Stimulated activated CD4-positive, alpha-beta T cell treated with anti-CD3 and anti-CD28 coated beads, Interleukin-15, amount 100 ng/mL, for 1 hour (primary cell): ENCODE data around the gene LMAN2L.

ENCODE experiments used
- DNase-seq, 2 donors: peaks; one replicate each; pipeline ENCODE4 v3.0.0-alpha.2; 2020; ENCODE audit warnings: low read depth in 1 of 2, low spot score in 1 of 2

LMAN2L gene

DNA sequence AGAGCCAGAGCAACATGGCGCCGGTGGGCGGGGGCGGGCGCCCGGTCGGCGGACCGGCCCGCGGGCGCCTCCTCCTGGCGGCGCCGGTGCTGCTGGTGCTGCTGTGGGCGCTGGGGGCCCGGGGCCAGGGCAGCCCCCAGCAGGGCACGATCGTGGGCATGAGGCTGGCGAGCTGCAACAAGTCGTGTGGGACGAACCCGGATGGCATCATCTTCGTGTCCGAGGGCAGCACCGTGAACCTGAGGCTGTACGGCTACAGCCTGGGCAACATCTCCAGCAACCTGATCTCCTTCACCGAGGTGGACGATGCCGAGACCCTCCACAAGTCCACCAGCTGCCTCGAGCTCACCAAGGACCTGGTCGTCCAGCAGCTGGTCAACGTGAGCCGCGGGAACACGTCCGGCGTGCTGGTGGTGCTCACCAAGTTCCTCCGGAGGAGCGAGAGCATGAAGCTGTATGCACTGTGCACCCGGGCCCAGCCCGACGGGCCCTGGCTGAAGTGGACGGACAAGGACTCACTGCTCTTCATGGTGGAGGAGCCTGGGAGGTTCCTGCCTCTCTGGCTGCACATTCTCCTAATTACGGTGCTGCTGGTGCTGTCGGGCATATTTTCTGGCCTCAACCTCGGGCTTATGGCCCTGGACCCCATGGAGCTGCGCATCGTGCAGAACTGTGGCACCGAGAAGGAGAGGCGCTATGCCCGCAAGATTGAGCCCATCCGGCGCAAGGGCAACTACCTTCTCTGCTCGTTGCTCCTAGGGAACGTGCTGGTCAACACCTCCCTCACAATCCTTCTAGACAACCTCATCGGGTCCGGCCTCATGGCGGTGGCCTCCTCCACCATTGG is 21.3 kb upstream of the LMAN2L start:
- peak in 1 of 2 donors; percentile 69 for DNase-seq

DNA sequence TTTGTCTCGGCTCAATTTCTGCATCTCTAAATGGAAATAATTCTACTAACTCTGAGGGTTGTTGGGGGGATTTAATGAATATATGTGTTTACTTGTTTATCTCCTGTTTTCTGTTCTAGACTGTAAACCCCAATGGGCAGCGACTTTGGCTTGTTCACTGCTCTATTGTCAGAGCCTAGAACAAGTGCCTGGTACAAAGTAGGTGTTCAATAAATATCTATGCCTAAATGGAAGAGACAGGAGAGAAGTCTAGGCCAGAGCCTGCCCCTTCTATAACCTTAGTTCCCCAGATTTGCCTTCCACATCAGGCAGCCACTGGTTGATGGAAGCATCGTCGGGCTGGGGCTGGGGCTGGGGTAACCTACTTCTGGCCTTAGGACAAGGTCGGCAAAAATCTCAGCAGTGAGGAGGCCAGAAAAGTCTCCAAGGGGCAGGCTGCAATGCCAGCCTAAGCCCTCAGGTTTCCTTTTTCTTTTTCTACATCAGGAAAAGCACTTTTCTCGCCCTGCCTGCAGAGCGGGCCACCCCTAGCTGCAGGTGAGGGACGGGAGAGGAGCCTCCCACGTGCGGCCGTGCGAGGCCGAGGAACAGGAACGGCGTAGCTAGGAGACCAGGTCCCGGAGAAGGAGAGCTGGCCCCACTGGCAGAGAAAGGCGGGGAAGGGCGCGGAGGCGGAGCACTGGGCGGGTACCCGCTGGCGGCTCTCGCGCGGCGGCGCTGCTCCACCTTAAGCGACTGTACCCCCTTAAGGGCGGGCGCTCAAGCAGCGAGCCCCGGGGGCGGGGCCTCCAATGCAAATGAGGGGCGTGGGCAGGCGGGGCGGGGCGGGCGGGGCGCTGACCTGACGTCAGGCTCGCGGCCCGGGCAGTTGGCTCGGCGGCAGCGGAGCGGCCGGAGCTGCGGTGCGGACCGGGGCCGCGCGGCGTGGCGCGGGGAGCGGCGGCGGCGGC is 20.4 kb upstream of the LMAN2L start, which contains the start of gene CNNM4:
Gene CNNM4, plus strand, starts transcription at position 867 of the 950 bp plus-strand sequence. CDS start 98 bp downstream, outside the sequence.
- DNase-seq = peak; percentile 82

DNA sequence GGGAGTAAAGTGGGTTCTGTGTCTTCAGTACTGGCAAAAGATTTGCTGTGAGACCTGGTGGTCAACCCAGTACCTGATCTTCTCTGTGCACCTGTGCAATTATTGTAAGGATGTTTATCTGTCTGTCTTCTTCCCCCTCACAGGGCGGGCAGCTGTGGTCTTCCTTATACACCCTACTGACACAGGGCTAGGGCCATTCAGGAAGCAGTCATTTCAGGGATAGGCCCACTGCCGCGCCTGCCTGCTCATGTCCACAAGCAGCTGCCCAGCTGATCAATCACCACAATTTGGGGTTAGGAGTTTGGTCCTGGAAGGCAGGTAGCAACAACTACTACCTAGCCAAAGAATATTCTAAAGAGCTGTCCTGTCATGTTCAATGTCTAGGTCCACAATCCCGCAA is 19.7 kb upstream of the LMAN2L start:
- DNase-seq = no peak

DNA sequence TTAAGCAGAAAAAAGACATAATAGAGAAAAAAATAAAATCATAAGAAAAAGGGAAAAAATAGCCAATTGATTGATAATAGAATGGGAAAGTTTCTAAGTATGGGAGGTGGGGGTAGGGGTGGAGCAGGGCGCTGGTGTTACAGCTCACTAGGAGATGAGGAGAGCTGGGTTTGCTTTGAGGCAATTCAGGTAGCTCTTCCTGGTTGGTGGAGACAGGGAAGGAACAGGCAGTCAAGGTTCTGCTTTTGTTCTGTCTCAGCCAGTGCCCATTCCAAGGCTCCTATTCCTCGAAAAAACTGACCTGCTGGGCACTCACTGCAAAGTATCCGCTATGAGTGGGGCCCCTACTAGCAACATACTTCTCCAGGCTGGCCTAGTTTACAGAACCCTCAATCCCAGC is 19.1 kb upstream of the LMAN2L start:
- DNase-seq = no peak

DNA sequence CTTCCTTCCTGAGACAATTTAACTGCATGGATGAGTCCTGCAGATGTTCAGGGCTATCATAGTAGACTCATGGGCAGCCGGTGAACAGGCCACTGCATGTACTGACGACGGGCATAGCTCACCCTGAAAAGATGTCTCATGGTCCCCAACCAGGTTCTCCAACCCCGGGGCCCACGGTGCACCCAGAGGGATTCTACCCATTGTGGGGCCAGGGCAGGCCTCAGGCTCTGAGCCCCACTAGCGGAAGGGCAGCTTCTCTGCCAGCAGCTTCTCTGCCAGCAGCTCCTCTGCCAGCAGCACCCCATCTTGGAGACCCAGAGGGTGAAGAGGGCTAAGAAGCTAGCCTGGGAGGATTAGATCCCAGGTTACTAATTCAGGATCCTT is 17.6 kb upstream of the LMAN2L start:
- no peak for DNase-seq

DNA sequence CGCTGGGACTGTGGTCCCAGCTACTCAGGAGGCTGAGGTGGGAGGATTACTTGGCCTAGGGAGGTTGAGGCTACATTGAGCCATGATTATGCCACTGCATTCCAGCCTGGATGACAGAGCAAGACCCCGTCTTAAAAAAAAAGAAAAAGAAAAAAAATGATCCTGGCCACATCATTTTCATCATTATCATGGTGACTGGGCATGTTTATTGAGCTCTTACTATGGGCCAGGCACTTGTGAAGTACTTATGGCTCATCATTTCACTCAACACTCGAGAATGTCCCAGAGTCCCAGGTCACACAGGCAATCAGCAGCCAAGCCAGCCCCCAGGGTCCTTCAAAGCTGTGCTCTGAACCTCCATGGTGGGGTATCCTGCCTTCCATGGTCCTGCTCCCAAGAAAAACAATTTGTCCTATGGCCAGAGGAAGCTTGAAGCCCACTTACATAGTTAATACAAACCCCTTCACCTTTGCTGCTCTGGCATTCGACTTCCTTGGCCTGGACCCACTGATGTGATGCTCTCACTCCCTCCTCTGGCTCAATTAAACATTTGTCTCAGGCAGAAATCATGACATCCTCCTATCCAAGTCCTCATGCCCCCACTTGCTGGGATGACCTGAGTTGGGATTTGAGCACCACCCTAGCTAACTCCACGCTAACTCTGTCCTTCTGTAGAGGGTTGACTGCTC is 17.1 kb upstream of the LMAN2L start:
- no peak for DNase-seq

DNA sequence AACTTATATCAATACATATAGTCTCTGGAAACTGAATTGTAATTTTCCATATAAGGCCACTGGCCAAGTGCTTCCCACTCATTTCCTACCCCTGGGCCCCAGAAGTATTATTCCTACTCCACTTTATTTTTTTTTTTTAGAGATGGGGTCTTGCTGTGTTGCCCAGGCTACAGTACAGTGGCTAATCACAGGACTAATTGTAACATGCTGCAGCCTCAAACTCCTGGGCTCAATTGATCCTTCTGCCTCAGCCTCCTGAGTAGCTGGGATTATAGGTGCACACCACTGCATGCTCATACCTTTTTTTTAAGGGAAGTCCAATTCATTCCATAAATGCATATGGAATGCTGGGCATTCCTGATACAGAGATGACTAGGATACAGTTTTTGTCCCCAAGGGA is 14.5 kb upstream of the LMAN2L start:
- DNase-seq = no peak

DNA sequence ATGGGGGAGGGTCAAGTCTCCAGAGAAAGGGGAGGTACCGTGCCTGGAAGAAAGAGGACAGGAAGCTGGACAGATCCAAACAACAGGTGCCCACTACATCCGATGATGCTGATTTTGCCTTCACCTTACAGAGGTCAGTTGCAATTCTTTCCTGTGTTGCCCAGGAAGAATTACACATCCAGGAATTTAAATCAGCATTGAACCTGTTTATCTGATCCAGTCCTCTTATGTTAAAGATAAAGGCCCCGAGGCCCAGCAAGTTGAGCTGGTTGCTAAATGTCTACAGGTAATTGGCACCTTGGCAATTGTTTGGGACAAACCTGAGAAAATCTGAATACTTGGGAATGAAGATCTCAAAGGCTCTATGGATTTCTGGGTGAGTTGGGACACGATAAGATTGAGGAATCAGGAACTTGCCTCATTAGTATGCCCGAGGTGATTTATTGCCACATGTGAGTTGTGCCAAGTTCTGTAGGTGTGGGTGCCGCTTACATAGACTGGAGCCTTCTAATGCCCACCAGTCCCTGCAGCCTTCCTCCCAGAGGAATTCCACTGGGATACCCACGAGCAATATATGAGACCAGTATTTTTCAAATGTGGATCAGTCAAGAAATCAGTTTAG is 13.9 kb upstream of the LMAN2L start:
- DNase-seq = no peak

DNA sequence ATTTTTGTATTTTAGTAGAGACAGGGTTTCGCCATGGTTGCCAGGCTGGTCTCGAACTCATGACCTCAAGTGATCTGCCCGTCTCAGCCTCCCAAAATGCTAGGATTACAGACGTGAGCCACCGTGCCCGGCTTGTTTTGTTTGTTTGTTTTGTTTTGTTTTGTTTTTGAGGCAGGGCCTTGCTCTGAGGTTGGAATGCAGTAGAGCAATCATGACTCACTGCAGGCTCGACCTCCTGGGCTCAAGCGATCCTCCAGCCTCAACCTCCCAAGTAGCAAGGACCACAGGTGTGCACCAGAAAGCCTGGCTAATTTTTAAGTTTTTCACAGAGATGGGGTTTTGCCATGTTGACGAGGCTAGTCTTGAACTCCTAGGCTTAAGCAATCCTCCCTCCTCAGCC is 11.9 kb upstream of the LMAN2L start:
- no peak for DNase-seq

DNA sequence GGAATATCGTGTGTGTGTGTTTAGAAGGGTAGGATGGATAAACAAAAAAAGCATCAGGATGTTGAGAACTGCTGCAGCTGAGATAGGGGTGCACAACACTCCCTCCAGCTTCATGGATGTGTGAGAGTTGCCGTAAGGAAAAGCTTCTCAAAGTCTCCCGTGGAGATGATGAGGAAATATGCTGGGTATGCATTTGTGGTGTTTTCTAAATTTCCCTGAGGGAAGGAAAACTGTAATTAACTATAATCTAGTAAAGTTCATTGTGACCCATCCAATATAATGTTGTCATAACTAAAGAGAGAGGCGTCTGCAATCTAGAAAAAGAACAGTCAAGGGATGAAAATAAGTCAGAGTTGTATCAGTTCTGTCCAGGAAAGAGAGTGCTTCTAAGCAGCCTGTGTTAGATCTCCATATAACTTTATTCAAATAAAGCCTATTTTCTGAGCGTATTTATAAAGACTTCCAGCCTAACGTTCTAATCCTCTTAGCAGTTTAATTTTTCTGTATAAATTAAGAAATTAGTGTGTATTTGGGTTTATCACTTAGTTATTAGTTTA is 7.3 kb upstream of the LMAN2L start:
- no peak for DNase-seq

DNA sequence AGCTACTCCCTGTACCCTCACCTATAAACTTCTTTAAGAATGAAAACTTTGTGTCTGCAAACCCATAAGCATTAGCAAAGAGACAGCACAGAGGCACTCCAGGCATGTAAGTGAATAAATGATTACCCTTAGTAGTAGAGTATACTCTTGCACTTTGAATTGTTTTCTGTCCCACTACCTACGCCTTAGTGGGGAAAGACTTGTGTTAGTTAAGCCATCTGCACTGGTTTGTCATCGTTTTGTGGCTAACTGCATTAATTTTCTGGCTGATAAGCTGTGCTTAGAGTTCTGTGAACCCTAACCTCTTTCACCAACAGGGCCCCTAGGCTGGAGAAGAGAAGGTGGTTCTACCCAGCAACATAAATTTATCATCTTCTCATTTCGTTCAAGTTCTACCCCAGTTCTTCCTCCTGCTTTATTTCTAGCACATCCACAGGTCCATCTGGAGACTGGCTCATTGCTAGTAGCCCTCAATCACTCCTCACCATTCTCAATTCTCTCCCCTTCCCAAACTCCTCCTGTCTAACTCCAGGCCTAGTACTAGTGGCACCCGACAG is 710 bp downstream of the LMAN2L start:
- no peak for DNase-seq

DNA sequence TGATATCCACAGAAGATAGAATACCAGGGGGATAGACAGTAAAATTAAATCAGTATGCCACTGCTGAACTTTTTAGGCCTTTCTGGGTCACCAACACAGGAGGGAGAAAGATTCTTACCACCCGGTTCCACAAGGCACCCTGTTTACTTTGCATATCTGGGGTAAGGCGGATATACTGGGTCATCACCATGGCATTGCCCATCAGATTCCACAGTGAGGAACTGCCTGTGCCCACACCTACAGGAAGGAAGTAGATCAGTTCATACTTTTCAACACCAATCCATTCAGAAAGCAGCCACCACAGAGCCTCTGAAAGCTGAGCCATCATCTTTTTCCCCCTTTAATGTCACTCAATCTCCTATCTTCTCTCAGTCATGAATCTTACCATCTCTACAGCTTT is 2.0 kb downstream of the LMAN2L start:
- no peak for DNase-seq

DNA sequence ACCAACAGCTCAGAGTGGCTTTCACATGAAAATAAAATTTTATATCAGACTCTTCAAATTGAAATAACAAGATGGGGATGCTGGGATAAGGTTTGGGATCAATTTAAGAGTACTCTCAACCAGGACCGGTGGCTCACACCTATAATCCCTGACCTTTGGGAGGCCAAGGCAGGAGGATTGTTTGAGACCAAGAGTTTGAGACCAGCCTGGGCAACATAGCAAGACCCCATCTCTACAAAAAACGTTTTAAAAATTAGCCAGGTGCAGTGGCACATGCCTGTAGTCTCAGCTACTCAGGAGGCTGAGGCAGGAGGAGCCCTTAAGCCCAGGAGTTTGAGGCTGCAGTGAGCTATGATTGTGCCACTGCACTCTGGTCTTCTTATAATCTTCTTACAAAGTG is 2.6 kb downstream of the LMAN2L start:
- DNase-seq = no peak

DNA sequence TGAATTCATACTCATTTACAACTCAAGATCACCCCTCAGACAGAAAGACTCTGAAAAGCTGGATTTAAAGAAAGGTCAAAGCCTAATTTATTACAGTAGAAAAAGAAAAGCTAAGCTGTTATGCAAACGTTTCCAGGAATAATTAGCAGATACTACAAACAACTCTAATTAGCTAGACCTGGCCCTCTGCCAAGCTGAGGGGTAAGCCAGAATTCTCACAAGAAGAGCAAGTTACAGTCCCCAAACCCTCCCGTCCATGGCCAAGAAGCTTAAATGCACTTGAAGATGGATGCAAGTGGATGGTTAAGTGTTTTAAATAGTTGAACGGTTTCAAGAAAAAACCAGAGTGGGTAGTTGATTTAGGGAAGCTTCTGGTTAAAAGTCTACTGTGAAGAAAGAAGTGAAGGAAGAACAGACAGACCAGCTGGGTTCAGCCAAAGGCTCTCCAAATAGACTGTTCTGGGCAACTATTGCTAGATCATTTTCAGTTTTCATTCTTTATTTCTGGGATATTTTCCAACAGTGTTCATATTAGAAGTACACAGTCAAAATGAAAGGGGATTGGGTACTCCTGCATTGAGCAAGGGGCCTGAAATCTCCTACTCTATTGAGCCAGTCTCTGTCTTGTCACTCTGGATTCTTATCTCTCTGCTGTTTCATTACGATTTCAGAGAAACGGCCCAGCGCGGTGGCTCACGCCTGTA is 4.8 kb downstream of the LMAN2L start:
- no peak for DNase-seq

DNA sequence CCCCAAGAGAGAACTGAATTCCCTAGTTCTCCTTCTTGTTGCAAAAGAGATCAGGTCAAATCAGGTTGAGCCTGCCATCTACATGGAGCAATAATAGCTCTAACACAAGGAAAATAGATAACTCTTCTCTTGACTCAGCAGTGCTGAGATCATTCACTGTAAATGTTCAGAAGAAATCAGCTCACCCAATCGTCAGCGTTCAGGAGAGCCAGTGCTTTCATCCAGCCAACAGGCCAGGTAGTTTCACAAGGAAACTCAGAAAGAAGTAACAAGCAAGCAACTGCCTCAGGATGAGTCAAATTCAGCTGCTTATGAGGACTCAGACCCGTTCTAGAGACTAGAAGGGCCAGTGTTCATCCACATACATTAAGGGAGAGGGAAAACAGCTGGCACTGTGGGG is 5.9 kb downstream of the LMAN2L start:
- DNase-seq = no peak

DNA sequence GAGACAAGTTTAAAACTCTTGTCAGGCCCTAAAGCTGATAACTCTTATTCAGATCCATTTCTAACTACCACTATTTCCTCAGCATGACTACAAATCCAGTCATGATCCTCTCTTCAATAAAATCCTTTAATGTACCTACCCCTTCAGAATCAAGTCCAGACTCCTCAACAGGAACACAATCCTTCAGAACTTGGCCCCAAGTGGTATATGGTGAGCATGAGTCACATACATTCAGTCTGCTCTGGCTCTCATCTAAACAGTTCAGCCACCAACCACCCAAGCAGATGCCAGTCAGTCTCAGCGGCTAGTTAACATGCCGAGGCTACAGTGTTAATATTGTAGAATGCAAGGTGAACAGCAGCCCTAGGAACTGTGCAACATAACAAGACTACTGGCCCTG is 9.7 kb downstream of the LMAN2L start:
- DNase-seq = no peak

DNA sequence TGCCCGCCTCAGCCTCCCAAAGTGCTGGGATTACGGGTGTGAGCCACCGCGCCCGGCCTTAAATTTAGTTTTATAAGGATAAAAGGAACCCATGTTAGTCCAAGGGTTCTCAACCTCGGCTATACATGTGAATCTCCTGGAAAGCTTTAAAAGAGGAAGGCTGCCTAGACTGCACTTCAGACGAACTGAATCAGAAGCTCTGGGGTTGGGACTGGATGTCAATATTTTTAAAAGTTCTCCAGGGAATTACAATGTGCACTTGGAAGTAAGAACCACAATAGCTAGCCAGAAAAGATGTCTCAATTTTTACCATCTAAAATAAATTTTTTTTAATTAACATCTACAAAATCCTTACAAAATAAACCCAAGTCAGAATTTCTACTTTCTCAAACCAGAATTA is 10.1 kb downstream of the LMAN2L start:
- no peak for DNase-seq

DNA sequence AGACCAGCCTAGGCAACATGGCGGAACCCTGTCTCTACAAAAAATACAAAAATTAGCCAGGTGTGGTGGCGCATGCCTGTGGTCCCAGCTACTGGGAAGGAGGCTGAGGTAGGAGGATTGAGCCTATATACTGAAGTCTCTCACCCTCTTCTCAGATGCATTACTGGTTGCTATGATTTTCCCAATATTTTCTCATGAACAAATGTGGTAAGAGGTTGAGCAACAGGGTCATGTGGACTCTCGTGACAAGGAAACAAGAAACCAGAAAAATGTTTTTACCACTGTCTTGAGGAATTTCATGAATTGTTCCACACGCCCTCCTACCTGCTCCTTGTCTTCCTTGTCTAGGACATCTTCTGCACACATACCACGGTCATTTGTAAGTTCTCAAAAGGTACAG is 12.4 kb downstream of the LMAN2L start:
- no peak for DNase-seq

DNA sequence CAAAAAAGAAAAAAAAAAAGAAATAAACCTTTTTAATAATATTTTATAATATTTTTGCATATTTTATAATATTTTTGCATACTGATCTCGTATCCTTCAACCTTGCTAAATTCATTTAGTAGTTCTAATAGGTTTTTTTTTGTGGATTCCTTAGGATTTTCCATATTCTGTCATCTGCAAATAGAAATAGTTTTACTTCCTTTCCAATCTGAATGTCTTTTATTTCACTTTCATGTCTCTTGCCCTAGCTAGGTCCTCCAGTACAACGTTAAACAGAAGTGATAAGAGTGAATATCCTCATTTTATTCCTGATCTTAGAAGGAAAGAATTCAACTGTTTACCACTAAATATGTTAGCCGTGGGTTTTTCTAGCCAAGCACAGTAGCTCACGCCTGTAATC is 13.7 kb downstream of the LMAN2L start:
- no peak for DNase-seq

DNA sequence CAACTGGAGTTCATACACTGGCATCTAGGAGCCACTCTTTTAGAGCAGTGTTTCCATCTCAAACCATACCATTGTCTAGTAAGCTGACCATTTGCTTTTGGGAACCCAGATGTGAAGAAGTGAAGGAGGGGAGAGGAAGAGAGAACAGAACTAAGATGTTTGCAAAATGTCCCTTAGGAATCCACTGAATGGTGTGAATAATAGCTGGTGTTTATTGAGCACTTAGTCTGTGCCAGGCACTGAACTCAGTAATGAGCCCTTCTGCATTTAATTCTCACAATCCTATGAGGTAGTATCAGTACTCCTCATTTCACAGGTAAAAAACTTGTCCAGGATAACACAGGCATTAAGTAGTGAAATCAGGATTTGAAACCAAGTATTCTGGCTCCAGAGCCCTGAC is 23.5 kb downstream of the LMAN2L start:
- no peak for DNase-seq
